Osteoblast (primary cell): Measurements from ENCODE around the gene DNASE1L3. TPM values are rescaled to one million over a fixed set of nuclear protein-coding genes. Genes with fewer than 3 reads are reported as not detected.

ENCODE experiments used
- DNase-seq: peaks from one replicate; pipeline ENCODE4 v3.0.0; 2011; ENCODE audit warnings: low spot score, mixed read lengths; ENCODE audit not compliant: insufficient read length; ENCODE audit errors: missing footprints
- H2AFZ ChIP-seq: 2 replicates; pipeline ENCODE4 v1.6.0; 2011; ENCODE audit warnings: mild to moderate bottlenecking, low read length
- H3K27ac ChIP-seq: 2 replicates; pipeline ENCODE4 v1.5.1; 2011; ENCODE audit warnings: mild to moderate bottlenecking, low read depth, low read length, moderate library complexity
- H3K27me3 ChIP-seq: 2 replicates; pipeline ENCODE4 v1.6.0; 2012; ENCODE audit warnings: mild to moderate bottlenecking, control low read depth, inconsistent platforms, low read length, moderate library complexity; ENCODE audit not compliant: insufficient read depth
- H3K36me3 ChIP-seq: 2 replicates; pipeline ENCODE4 v1.5.1; 2011; ENCODE audit warnings: mild to moderate bottlenecking, low read length, control low read depth, moderate library complexity; ENCODE audit not compliant: insufficient read depth
- H3K4me1 ChIP-seq: 2 replicates; pipeline ENCODE4 v1.5.1; 2011; ENCODE audit warnings: mild to moderate bottlenecking, low read length, control low read depth, moderate library complexity; ENCODE audit not compliant: insufficient read depth
- H3K4me2 ChIP-seq: 2 replicates; pipeline ENCODE4 v1.6.0; 2011; ENCODE audit warnings: mild to moderate bottlenecking, low read length; ENCODE audit not compliant: insufficient read depth
- H3K4me3 ChIP-seq: fragments of 200-600 bp; sonication (generic); 3 replicates; pipeline ENCODE4 v1.5.1; 2012; ENCODE audit warnings: mild to moderate bottlenecking, low read length, inconsistent platforms; ENCODE audit not compliant: insufficient read depth
- H3K79me2 ChIP-seq: 2 replicates; pipeline ENCODE4 v1.6.0; 2012; ENCODE audit warnings: mild to moderate bottlenecking, low read length, control low read depth, inconsistent platforms; ENCODE audit not compliant: insufficient read depth
- H3K9me3 ChIP-seq: 2 replicates; pipeline ENCODE4 v1.5.1; 2011; ENCODE audit warnings: low read depth, low read length, control low read depth
- H4K20me1 ChIP-seq: 2 replicates; pipeline ENCODE4 v1.6.0; 2012; ENCODE audit warnings: mild to moderate bottlenecking, low read length, control low read depth; ENCODE audit not compliant: insufficient read depth
- CTCF ChIP-seq: IDR thresholded peaks from 2 replicates; pipeline ENCODE4 v1.5.1; 2011; ENCODE audit warnings: mild to moderate bottlenecking, low read depth, low read length, moderate library complexity; ENCODE audit errors: extremely low read depth
- total RNA-seq: library from RNA; depleted of rRNA; stranded (reverse); fragments of >200 nt; gene quantifications from 2 replicates; pipeline ENCODE4 v1.2.3, GENCODE V29; 2012

The DNASE1L3 gene
- total RNA-seq, 1 donor = not detected

- H3K27me3 ChIP-seq = no peaks in the 10 kb centered on the region
- H3K9me3 ChIP-seq = no peaks in the 10 kb centered on the region
- no peak overlapping the region for H3K4me2 ChIP-seq
- no peak overlapping the region for H3K4me3 ChIP-seq
- DNase-seq = peak; percentile 46
- no peak for TF ChIP-seq CTCF
- no peaks in the 10 kb centered on the region for H4K20me1 ChIP-seq
- H3K27ac ChIP-seq = no peak overlapping the region
- H2AFZ ChIP-seq = no peak overlapping the region
- H3K79me2 ChIP-seq = no peaks in the 10 kb centered on the region
- H3K36me3 ChIP-seq = no peaks in the 10 kb centered on the region
- H3K4me1 ChIP-seq = no peaks in the 10 kb centered on the region
These were observed 18.7 kb downstream of the DNASE1L3 start for GRCh38 chr3:58192069-58192468.

GRCh38 chr3:58191361-58191991, 19.3 kb downstream of the DNASE1L3 start:
- H3K4me3 ChIP-seq = no peak overlapping the region
- H3K27me3 ChIP-seq = no peaks in the 10 kb centered on the region
- no peaks in the 10 kb centered on the region for H3K36me3 ChIP-seq
- H4K20me1 ChIP-seq = no peaks in the 10 kb centered on the region
- no peaks in the 10 kb centered on the region for H3K9me3 ChIP-seq
- peak; percentile 15 for DNase-seq
- H3K27ac ChIP-seq = no peak overlapping the region
- no peak for TF ChIP-seq CTCF
- no peak overlapping the region for H3K4me2 ChIP-seq
- H2AFZ ChIP-seq = no peak overlapping the region
- no peaks in the 10 kb centered on the region for H3K79me2 ChIP-seq
- no peaks in the 10 kb centered on the region for H3K4me1 ChIP-seq

DNA sequence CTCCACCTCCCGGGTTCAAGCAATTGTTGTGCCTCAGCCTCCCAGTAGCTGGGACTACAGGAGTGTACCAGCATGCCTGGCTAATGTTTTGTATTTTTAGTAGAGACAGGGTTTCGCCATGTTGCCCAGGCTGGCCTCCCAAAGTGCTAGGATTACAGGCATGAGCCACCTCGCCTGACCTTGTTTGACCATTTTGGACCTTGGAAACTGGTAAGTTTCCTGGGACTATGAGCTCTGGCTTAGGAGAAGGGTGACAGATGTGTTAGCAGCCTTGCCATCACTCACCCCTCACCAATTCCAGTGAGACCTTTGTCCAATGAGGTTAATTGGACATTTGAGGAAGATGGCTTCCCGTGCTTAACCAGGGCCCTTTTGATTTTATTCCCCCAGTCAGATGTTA, 19.9 kb downstream of the DNASE1L3 start:
- Histone ChIP-seq H3K79me2 (no peaks in the 10 kb centered on the region), H3K4me3 (no peak overlapping the region), H4K20me1 (no peaks in the 10 kb centered on the region), H3K27ac (no peak overlapping the region), H3K4me2 (no peak overlapping the region), H3K4me1 (no peaks in the 10 kb centered on the region), H3K36me3 (no peaks in the 10 kb centered on the region), H3K9me3 (no peaks in the 10 kb centered on the region), H2AFZ (no peak overlapping the region), H3K27me3 (no peaks in the 10 kb centered on the region)
- DNase-seq = no peak
- TF ChIP-seq CTCF = no peak

DNA sequence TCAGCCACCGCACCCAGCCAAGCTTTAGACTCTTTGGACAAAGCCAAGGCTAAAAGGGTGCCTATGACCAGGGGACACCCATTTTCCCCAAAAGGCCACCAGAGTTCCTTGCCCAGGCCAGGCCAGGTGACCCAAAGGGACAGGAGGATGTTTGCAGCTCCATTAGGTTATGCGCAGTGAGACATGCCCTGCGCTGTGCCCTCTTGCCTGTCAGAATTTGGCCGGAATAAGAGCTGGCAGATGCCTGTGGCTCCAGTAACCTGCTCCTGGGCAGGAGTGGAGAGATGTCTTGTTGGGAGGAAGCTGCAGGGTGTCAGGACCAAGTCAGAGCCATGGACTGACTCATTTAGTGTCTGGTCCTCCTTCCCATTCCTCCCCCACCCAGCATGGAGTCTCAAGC, 20.5 kb downstream of the DNASE1L3 start:
- Histone ChIP-seq H3K4me1 (no peaks in the 10 kb centered on the region), H3K4me3 (no peak overlapping the region), H3K27me3 (no peaks in the 10 kb centered on the region), H3K79me2 (no peaks in the 10 kb centered on the region), H2AFZ (no peak overlapping the region), H3K9me3 (no peaks in the 10 kb centered on the region), H3K27ac (no peak overlapping the region), H3K36me3 (no peaks in the 10 kb centered on the region), H4K20me1 (no peaks in the 10 kb centered on the region), H3K4me2 (no peak overlapping the region)
- peak; percentile 76 for DNase-seq
- no peak for TF ChIP-seq CTCF
